GM23338 (cell line): ENCODE measurements around the gene TIRAP. TPM values are rescaled to one million over a fixed set of nuclear protein-coding genes. Genes with fewer than 3 reads are reported as not detected.

Experiments used
- CREB1 ChIP-seq: fragments of 250-450 bp; sonication (Bioruptor Pico); IDR thresholded peaks from 2 replicates; pipeline ENCODE4 v1.5.0; 2020; ENCODE audit warnings: low read depth, mild to moderate bottlenecking, moderate library complexity
- CTCF ChIP-seq, 2 experiments: fragments of 200-600 bp in 1 of 2; sonication (generic) in 1 of 2; conservative IDR thresholded peaks; 2 replicates each; pipeline versions ENCODE4 v1.5.1 to v1.6.1; 2016 to 2017; ENCODE audit warnings: antibody characterized with exemption in 2 of 2, low read depth in 2 of 2, mild to moderate bottlenecking in 2 of 2, moderate library complexity in 1 of 2
- ETS1 ChIP-seq: IDR thresholded peaks from 2 replicates; pipeline ENCODE4 v1.6.1; 2016; ENCODE audit warnings: antibody characterized with exemption
- EZH2 ChIP-seq: fragments of 200-600 bp; sonication (generic); IDR thresholded peaks from one replicate; pipeline ENCODE4 v1.8.0; 2017; ENCODE audit warnings: antibody characterized with exemption, mild to moderate bottlenecking, low read depth; ENCODE audit not compliant: unreplicated experiment
- JUNB ChIP-seq: IDR thresholded peaks from one replicate; pipeline ENCODE4 v1.6.1; 2016; ENCODE audit warnings: antibody characterized with exemption; ENCODE audit not compliant: unreplicated experiment
- NANOG ChIP-seq: IDR thresholded peaks from 2 replicates; pipeline ENCODE4 v1.6.1; 2016; ENCODE audit warnings: antibody characterized with exemption, borderline replicate concordance
- POLR2AphosphoS5 ChIP-seq: IDR thresholded peaks from 2 replicates; pipeline ENCODE4 v1.6.1; 2016; ENCODE audit warnings: antibody characterized with exemption, low read depth
- STAT1 ChIP-seq: IDR thresholded peaks from one replicate; pipeline ENCODE4 v1.6.1; 2016; ENCODE audit warnings: antibody characterized with exemption; ENCODE audit not compliant: unreplicated experiment
- ZNF114 ChIP-seq: fragments of 250-450 bp; sonication (Bioruptor Pico); IDR thresholded peaks from 2 replicates; pipeline ENCODE4 v1.5.0; 2020; ENCODE audit warnings: mild to moderate bottlenecking, moderate library complexity
- ZNF462 ChIP-seq: fragments of 250-450 bp; sonication (Bioruptor Pico); IDR thresholded peaks from 2 replicates; pipeline ENCODE4 v1.5.0; 2020; ENCODE audit warnings: mild to moderate bottlenecking, moderate library complexity
- polyA plus RNA-seq: library from polyadenylated mRNA; unstranded; fragments of >200 nt; fragmentation: Nextera tagmentation; extraction: Ambion mirVana; gene quantifications from 2 replicates; pipeline ENCODE4 v1.2.1, GENCODE V29; 2016
- total RNA-seq: library from RNA; depleted of rRNA; stranded (reverse); fragments of >200 nt; shearing (Covaris generic); gene quantifications from 2 replicates; pipeline ENCODE4 v1.2.3, GENCODE V29; 2014

The TIRAP gene
- total and polyA plus RNA-seq, 2 experiments from 2014 or later, result 1.1 to 3.4 TPM

GRCh38 chr11:126281666-126282175 is 1.2 kb upstream of the TIRAP start (continued):
- TF ChIP-seq ZNF462 (CRISPR knock-in tag) (no peak), ZNF114 (no peak), CTCF (conservative IDR thresholded peaks at IDR 0.05; ENCODE audit: low read depth in 2 of 2) (no peak), EZH2 (no peak), NANOG (no peak), CREB1 (CRISPR knock-in tag) (no peak), JUNB (no peak), POLR2AphosphoS5 (no peak), STAT1 (no peak), ETS1 (no peak)
